ENCODE results near the gene ATP6V1F. TPM values are rescaled to one million over a fixed set of nuclear protein-coding genes. Genes with fewer than 3 reads are reported as not detected.

ATP6V1F gene
- total RNA-seq, 1 experiment from 2014 or later: 95.8 TPM

DNA sequence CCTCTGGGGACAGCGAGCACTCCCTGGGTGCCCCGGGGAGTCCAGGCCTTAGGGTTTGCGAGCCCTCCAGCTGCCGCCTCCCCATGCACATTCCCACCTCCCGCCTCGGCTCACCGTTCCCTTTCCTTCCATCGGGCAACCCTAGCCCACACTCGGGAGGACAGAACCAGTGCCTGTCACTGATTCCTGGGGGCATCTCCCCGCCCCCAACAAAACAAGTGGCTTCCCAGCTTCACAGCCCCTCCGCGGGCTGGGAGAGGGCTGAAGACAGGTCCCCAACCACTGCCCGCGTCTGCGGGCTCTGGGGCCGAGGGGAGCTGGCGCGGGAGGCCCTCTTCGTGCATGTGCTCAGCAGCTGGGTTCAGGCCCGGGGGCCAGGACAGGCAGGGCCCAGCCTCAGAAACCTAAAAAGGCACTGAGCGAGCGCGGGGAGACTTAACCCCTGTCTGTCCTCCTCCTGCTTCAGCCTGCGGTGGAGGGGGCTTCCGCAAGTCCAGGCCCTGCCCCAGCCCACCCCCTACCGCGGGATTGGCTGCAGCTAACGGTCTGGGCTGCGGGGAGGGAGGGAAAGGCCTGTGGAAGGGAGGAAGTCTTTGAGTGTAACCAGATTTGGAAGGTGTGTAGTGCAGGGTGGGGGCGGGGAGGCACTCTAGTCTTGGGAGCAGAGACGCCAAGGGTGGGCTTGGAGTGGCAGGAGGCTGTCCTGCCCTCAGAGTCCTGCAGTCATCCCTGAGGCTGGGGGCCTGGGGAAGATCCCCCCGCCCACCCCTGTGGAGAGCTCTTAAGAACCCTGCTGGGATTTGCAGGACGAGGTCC lies 31.3 kb upstream of the ATP6V1F start:
- Histone ChIP-seq H3K27ac (peak overlapping the region; percentile 100), H3K4me3 (peak overlapping the region; percentile 99), H3K4me1 (peaks cover 52% of the 10 kb centered on the region), H3K36me3 (peaks cover 23% of the 10 kb centered on the region), H3K9me3 (replicated peaks) (no peaks in the 10 kb centered on the region), H3K27me3 (no peaks in the 10 kb centered on the region)
- peak; percentile 90 to 93 for DNase-seq

DNA sequence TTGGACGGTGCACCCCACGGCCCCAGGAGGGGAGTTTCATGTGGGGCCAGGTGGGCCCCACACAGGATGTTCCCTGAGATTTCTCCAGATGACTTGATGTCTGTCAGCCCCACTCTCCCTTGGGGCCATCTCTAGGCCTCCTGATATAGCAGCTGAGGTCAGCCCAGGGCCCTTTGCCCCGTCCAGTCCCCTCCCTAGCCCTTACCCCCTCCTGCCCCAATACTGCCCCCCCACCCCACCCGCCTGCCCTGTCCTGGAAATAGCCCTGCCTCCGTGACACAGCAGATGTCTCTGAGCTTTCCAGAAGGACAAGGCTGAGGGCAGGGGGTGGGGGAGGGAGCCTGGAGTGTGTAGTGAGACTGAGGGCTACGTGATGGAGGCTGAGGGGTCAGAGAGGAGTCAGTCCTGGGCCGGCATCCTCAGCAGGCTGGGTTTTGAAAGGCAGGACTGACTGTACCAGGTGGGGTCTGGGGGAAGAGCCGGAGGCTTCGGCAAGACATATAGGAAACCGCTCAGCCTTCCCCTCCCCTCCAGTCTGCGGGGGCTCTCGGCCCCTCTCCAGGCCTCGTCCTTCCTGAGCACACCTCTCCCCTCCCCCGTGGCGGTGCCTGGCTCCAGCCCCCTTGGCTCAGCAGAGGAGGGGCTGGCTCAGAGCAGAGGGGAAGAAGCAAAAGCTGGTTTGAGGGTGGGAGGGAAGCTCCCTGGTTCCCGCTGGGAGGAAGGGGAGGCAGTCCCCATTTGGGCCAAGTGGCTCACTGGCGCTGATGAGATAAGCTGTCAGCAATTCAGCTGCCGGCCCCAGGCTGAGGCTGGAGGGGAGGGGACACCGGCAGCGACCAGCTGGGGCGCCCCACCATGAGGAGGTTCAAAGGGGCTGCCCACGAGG lies 30.4 kb upstream of the ATP6V1F start:
- Histone ChIP-seq H3K27ac (peak overlapping the region; percentile 100), H3K36me3 (peaks cover 30% of the 10 kb centered on the region), H3K4me3 (peak overlapping the region; percentile 99), H3K27me3 (no peaks in the 10 kb centered on the region), H3K9me3 (replicated peaks) (no peaks in the 10 kb centered on the region), H3K4me1 (peaks cover 52% of the 10 kb centered on the region)
- DNase-seq: peak; percentile 95 to 97

GRCh38 chr7:128832880-128833147 lies 29.8 kb upstream of the ATP6V1F start:
- peak overlapping the region; percentile 100 for H3K27ac ChIP-seq
- no peak for DNase-seq
- peaks cover 48% of the 10 kb centered on the region for H3K4me1 ChIP-seq
- H3K9me3 ChIP-seq (replicated peaks): no peaks in the 10 kb centered on the region
- H3K4me3 ChIP-seq: peak overlapping the region; percentile 99
- H3K27me3 ChIP-seq: no peaks in the 10 kb centered on the region
- peaks cover 35% of the 10 kb centered on the region for H3K36me3 ChIP-seq

GRCh38 chr7:128833148-128833945 lies 29.3 kb upstream of the ATP6V1F start:
- H3K27ac ChIP-seq: peak overlapping the region; percentile 100

DNA sequence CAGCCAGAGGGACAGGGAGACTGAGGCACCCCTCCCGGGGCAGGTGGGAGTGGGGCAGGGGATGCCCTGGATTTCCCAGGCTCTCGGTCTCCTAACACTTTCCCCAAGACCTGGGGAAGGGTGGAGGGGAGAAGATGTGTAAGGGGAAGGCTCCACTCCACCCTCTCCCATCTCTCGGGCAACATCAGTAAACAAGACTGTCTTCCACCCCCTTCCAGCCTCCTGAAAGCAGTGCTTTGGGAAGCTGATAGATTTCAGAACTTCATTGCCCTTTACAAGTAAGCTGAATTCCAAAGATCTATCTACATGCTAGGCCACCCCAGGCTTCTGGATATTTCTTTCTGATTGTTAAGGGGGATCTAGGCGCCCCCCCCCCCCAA lies 28.7 kb upstream of the ATP6V1F start:
- H3K4me1 ChIP-seq: peaks cover 38% of the 10 kb centered on the region
- H3K36me3 ChIP-seq: peaks cover 47% of the 10 kb centered on the region
- peak overlapping the region; percentile 100 for H3K27ac ChIP-seq
- H3K9me3 ChIP-seq (replicated peaks): no peaks in the 10 kb centered on the region
- H3K4me3 ChIP-seq: peak overlapping the region; percentile 99
- peak in 1 of 2 experiments; percentile 39 for DNase-seq
- no peaks in the 10 kb centered on the region for H3K27me3 ChIP-seq

More at GRCh38 chr7:128833148-128833945, 29.3 kb upstream of the ATP6V1F start:
- peak; percentile 99 for DNase-seq
- no peaks in the 10 kb centered on the region for H3K9me3 ChIP-seq (replicated peaks)
- H3K27me3 ChIP-seq: no peaks in the 10 kb centered on the region
- H3K36me3 ChIP-seq: peaks cover 41% of the 10 kb centered on the region
- H3K4me1 ChIP-seq: peaks cover 42% of the 10 kb centered on the region
- peak overlapping the region; percentile 99 for H3K4me3 ChIP-seq

DNA sequence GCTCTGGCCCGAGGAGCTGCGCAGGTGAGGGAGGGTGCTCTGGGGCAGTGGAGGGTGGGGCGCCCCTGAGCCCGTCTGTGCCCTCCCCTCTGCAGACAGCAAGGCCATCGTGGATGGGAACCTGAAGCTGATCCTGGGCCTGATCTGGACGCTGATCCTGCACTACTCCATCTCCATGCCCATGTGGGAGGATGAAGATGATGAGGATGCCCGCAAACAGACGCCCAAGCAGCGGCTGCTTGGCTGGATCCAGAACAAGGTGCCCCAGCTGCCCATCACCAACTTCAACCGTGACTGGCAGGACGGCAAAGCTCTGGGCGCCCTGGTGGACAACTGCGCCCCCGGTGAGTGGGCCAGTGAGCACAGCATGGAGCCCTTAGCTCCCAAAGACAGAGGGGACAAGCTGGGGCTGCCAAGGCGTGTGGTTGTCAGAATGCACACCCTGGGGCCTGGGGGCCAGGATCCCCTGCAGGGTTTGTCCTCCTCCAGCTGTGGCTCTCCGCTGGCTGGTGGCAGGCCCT lies 27.4 kb upstream of the ATP6V1F start:
- Histone ChIP-seq H3K4me1 (peaks cover 31% of the 10 kb centered on the region), H3K36me3 (peaks cover 59% of the 10 kb centered on the region), H3K4me3 (no peak overlapping the region), H3K9me3 (replicated peaks) (no peaks in the 10 kb centered on the region), H3K27ac (peak overlapping the region; percentile 85), H3K27me3 (no peaks in the 10 kb centered on the region)
- DNase-seq: no peak

- H3K27ac ChIP-seq: peak overlapping the region; percentile 85
- DNase-seq: peak; percentile 92
- peaks cover 31% of the 10 kb centered on the region for H3K4me1 ChIP-seq
- no peaks in the 10 kb centered on the region for H3K9me3 ChIP-seq (replicated peaks)
- no peak overlapping the region for H3K4me3 ChIP-seq
- H3K27me3 ChIP-seq: no peaks in the 10 kb centered on the region
- H3K36me3 ChIP-seq: peaks cover 66% of the 10 kb centered on the region
Measured at GRCh38 chr7:128835790-128836641, 26.6 kb upstream of the ATP6V1F start.

DNA sequence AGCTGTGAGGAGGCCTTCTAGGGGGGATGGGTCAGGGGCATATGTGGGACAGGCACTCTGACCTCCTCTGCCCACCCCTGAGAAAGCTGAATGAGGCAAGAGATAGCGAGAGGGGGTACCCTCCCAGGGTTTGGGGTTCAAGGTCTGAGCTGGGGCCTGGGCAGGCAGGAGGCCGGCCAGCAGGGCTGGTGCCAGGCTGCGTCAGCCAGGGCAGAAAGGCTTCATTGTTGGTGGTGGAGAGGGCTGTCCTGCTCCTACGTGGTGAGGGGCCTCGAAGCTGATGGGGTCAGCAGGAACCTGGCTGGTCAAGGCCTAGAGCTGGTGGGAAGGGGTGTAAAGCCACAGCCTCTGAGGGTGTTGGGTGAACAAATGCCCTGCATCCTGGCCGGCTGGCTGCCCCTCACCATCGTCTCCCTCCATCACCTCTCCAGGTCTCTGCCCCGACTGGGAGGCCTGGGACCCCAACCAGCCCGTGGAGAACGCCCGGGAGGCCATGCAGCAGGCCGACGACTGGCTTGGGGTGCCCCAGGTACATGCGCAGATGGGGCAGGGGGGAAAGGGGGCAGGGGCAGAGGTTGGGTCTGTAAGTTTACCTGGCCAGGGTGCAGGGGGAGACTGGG lies 25.8 kb upstream of the ATP6V1F start:
- Histone ChIP-seq H3K9me3 (replicated peaks) (no peaks in the 10 kb centered on the region), H3K4me3 (no peak overlapping the region), H3K4me1 (peaks cover 31% of the 10 kb centered on the region), H3K27me3 (no peaks in the 10 kb centered on the region), H3K27ac (peak overlapping the region; percentile 85), H3K36me3 (peaks cover 71% of the 10 kb centered on the region)
- no peak for DNase-seq

DNA sequence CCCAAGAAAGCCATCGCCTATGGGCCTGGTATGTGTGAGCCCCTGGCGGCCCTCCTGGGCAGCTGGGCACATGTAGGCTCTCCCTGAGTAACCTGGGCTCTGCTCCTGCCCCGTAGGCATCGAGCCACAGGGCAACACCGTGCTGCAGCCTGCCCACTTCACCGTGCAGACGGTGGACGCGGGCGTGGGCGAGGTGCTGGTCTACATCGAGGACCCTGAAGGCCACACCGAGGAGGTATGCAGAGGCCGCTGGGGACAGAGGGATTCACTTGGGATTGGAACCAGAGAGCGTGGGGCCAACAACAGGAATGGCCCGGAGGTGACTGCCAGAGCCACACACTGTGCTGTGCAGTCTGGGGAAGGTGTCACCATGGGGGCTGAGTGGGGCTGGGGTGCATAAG lies 25.1 kb upstream of the ATP6V1F start:
- H3K9me3 ChIP-seq (replicated peaks): no peaks in the 10 kb centered on the region
- H3K36me3 ChIP-seq: peaks cover 78% of the 10 kb centered on the region
- peaks cover 31% of the 10 kb centered on the region for H3K4me1 ChIP-seq
- no peak overlapping the region for H3K27ac ChIP-seq
- H3K4me3 ChIP-seq: no peak overlapping the region
- H3K27me3 ChIP-seq: no peaks in the 10 kb centered on the region
- no peak for DNase-seq

- DNase-seq: no peak
- no peak overlapping the region for H3K4me3 ChIP-seq
- peaks cover 31% of the 10 kb centered on the region for H3K4me1 ChIP-seq
- peaks cover 85% of the 10 kb centered on the region for H3K36me3 ChIP-seq
- H3K27me3 ChIP-seq: no peaks in the 10 kb centered on the region
- no peaks in the 10 kb centered on the region for H3K9me3 ChIP-seq (replicated peaks)
- H3K27ac ChIP-seq: no peak overlapping the region
Measured at GRCh38 chr7:128838109-128838779, 24.4 kb upstream of the ATP6V1F start.

DNA sequence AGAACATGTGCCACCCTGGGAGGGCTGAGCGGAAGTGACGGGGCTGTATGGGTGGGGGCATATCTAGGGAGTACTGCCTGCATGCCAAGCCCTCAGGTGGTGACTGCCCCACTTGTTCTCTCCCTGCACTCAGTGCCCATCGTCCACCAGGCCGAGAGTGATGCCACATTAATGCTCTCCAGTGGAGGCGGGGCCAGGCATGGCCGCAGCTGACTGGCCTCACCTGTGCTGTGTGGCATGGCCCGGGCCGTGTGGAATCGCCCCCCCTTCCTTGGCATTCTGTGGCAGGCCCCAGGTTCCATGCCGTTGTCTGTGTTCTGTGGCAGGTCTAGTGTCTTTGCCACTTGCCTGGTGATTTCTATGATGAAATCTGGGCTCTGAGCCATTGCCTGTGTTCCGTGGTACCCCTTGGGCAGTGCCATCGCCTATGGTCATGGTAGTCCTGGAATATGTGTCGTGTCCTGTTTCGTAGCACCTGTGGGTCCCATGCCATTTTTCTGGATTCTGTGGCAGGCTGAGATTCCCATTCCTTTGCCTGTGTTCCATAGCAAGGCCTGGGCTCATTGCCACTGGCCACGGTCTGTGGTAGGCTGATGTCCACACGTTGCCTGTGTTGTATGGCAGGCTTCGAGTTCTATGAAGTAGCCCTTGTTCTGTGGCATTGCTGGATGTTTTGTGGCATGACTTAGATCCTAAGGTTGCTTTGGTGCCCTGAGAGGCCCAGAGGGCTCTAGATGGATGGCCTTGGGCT lies 23.5 kb upstream of the ATP6V1F start:
- no peak for DNase-seq
- Histone ChIP-seq H3K4me1 (peaks cover 24% of the 10 kb centered on the region), H3K27me3 (no peaks in the 10 kb centered on the region), H3K4me3 (no peak overlapping the region), H3K27ac (no peak overlapping the region), H3K9me3 (replicated peaks) (no peaks in the 10 kb centered on the region), H3K36me3 (peaks cover 91% of the 10 kb centered on the region)

DNA sequence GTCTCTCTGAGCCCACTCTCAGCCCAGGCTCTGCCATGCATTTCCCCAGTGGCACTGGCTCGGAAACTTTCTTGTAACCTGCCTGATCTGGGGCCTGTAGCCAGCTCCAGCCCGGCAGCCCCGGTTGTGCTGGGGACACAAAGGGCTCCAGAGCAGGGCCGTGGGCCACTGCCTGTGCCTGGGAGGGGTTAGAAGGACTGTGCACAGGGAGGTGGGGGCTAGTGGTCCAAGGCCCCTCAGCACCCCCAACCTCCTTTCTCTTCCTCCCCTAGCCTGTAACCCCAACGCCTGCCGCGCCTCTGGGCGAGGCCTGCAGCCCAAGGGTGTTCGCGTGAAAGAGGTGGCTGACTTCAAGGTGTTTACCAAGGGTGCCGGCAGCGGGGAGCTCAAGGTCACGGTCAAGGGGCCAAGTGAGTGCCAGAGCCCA lies 22.9 kb upstream of the ATP6V1F start:
- no peak overlapping the region for H3K4me3 ChIP-seq
- no peaks in the 10 kb centered on the region for H3K27me3 ChIP-seq
- H3K36me3 ChIP-seq: peaks cover 94% of the 10 kb centered on the region
- peaks cover 20% of the 10 kb centered on the region for H3K4me1 ChIP-seq
- no peaks in the 10 kb centered on the region for H3K9me3 ChIP-seq (replicated peaks)
- H3K27ac ChIP-seq: no peak overlapping the region
- no peak for DNase-seq

Data from SJCRH30 (cell line).